Measurements from ENCODE around the gene NDST4.
"Not testable (repeated sequence)": the region's sequence is repeated elsewhere in the genome, so short reads cannot be mapped to it uniquely, and the experiment has no call there.

Gene NDST4

DNA sequence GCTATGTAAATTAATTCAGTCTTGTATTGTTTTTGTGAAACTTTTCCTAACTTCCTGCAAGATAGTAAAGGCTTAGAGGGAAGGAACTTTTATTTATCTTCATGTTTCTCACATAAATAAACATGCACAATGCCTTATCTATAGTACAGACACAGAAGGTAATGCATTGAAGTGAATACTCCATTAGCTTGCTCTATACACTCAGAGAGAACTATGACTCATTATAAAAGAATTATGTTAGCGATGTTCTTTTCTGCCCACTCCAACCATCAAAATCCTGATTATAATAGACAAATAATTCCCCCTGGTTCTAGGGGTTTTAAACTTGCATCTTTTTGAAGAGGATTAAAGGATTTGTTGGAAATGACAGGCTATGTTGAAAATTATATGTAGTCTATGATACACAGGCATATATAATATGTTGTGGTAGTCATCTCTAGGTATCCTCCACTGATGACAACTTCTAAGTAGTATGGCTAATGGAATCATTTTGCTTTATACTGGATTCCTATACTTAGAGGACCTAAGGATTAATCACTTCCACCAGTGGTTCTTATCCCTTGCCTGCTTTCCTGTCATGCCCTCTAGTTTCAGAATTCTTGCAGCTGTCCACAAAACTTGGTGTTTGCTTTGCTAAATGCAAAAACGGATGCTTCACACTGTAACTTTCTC lies 115.7 kb downstream of the NDST4 start:
- in situ Hi-C loops (cut with HindIII; ENCODE audit: low pct_ligation_motif_present, low sequenced_read_pairs), result no loop called here
- H3K36me3 ChIP-seq (replicated peaks), result no peaks in the 10 kb centered on the region
- TF ChIP-seq, protein P1, sequence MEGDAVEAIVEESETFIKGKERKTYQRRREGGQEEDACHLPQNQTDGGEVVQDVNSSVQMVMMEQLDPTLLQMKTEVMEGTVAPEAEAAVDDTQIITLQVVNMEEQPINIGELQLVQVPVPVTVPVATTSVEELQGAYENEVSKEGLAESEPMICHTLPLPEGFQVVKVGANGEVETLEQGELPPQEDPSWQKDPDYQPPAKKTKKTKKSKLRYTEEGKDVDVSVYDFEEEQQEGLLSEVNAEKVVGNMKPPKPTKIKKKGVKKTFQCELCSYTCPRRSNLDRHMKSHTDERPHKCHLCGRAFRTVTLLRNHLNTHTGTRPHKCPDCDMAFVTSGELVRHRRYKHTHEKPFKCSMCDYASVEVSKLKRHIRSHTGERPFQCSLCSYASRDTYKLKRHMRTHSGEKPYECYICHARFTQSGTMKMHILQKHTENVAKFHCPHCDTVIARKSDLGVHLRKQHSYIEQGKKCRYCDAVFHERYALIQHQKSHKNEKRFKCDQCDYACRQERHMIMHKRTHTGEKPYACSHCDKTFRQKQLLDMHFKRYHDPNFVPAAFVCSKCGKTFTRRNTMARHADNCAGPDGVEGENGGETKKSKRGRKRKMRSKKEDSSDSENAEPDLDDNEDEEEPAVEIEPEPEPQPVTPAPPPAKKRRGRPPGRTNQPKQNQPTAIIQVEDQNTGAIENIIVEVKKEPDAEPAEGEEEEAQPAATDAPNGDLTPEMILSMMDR (IDR thresholded peaks at IDR 0.05; ENCODE audit: low read depth, low read length, missing control alignments), result no peak
- H3K27me3 ChIP-seq (replicated peaks), result no peaks in the 10 kb centered on the region
- no peak overlapping the region for H3K4me3 ChIP-seq (ENCODE audit: low read depth, low read length)
- no peak overlapping the region for H3K27ac ChIP-seq
- DNase-seq, result no peak

DNA sequence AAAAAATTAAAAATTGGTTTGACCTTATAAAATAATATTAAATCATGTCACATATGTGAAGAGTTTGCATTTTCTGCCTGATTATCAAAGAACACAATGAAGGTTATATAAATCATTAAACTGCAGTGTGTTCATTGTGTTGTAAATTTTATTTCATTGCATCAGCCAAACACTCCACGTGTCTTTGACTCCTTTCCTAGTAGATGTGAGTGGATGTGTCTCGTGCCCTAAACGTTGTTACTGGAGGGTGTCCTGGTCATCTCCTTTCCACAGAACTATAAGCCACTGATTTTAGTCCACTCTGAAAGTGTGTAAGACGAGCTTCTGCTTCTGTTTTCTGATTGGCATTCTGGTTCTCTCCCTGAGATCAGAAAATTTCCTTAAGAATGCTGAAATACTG lies 127.3 kb downstream of the NDST4 start:
- TF ChIP-seq, protein P1 (IDR thresholded peaks at IDR 0.05; ENCODE audit: low read depth, low read length, missing control alignments), result no peak
- DNase-seq, result no peak
- H3K27ac ChIP-seq, result no peak overlapping the region
- H3K4me3 ChIP-seq (ENCODE audit: low read depth, low read length), result no peak overlapping the region
- H3K36me3 ChIP-seq (replicated peaks), result no peaks in the 10 kb centered on the region
- in situ Hi-C loops (cut with HindIII; ENCODE audit: low pct_ligation_motif_present, low sequenced_read_pairs), result no loop called here
- no peaks in the 10 kb centered on the region for H3K27me3 ChIP-seq (replicated peaks)

DNA sequence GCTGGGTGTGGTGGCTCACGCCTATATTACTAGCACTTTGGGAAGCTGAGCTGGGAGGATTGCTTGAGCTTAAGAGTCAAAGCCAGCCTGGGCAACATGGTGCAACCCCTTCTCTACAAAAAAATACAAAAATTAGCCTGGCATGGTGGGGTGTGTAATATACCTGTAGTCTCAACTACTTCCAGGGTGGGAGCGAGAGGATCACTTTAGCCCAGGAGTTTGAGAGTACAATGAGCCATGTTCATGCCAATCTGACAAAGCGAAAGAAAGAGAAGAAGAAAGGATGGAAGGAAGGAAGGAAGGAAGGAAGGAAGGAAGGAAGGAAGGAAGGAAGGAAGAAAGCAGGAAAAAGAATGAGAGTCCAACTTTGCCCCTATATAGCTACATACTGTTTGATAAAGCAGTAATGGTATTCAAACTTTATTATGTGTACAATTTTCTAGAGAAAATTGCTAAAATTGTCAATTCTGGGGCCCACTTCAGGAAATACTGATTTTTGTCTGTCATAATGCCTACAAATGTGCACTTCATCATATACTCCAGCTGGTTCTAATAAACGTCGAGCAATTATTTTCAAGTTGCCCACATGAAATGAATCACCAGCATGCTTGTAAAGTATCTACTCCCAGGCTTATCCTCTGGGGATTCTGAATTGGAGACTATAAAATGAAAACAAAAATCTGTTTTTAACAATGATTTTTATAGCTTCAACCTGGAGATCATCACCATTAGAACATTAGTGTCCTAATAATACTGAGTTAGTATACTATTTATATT lies 132.3 kb downstream of the NDST4 start:
- no peak overlapping the region for H3K27ac ChIP-seq
- H3K36me3 ChIP-seq (replicated peaks), result no peaks in the 10 kb centered on the region
- H3K4me3 ChIP-seq (ENCODE audit: low read depth, low read length), result no peak overlapping the region
- no peaks in the 10 kb centered on the region for H3K27me3 ChIP-seq (replicated peaks)
- DNase-seq, result no peak
- TF ChIP-seq, protein P1 (IDR thresholded peaks at IDR 0.05; ENCODE audit: low read depth, low read length, missing control alignments), result no peak
- in situ Hi-C loops (cut with HindIII; ENCODE audit: low pct_ligation_motif_present, low sequenced_read_pairs), result no loop called here

DNA sequence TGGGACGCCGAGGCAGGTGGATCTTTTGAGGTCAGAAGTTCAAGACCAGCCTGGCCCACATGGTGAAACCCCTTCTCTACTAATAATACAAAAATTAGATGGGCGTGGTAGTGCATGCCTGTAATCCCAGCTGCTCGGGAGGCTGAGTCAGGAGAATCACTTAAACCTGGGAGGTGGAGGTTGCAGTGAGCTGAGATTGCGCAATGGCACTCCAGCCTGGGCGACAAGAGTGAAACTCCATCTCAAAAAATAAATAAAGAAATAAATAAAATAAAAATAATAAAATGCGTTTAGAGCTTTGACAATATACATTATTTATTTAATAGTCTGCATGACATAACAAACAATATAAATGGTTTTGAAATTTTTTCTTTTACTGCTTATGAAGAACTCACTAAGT lies 133.0 kb downstream of the NDST4 start:
- H3K27ac ChIP-seq; DNase-seq; in situ Hi-C loops (cut with HindIII; ENCODE audit: low pct_ligation_motif_present, low sequenced_read_pairs); H3K4me3 ChIP-seq (ENCODE audit: low read depth, low read length); H3K27me3 ChIP-seq (replicated peaks); H3K36me3 ChIP-seq (replicated peaks): not testable (repeated sequence)

DNA sequence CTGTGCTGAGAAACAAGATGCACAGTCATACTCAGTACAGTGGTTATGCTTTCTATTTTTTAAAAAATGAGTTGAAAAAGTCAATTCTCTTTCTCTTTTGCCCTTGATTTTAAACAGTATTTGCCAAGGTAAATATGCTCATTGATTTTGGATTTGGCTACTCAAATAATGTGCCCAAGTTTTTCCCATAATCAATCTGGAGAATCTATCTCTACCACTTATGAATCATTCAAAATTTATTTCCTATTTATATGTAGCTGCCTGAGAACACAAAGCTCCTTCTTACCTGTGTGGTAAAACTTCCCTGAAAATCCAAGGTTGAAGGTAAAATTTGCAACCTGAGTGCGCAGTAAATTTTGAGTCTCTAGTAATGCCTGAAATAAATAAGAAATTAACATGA lies 136.5 kb downstream of the NDST4 start:
- no peak overlapping the region for H3K4me3 ChIP-seq (ENCODE audit: low read depth, low read length)
- H3K36me3 ChIP-seq (replicated peaks), result no peaks in the 10 kb centered on the region
- DNase-seq, result no peak
- TF ChIP-seq, protein P1 (IDR thresholded peaks at IDR 0.05; ENCODE audit: low read depth, low read length, missing control alignments), result no peak
- H3K27me3 ChIP-seq (replicated peaks), result no peaks in the 10 kb centered on the region
- in situ Hi-C loops (cut with HindIII; ENCODE audit: low pct_ligation_motif_present, low sequenced_read_pairs), result no loop called here
- no peak overlapping the region for H3K27ac ChIP-seq

DNA sequence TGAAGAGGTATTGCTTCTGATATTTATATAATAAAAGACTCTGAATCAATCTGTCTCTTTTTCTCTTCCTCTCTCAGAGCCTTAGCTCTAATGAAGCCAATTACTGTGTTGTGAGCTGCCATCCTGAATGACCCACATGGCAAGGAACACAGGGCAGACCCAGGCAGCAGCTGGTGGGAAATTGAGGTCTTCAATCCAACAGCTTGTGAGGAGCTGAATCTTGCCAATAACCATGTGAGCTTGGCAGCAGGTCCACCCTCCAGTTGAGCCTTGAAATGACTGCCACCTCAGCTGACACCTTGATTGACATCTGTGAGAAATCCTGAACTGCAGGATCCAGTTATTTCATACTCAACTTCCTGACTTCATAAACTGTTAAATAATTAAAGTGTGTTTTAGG lies 149.4 kb downstream of the NDST4 start:
- Histone ChIP-seq H3K4me3 (ENCODE audit: low read depth, low read length) (no peak overlapping the region), H3K27ac (no peak overlapping the region), H3K36me3 (replicated peaks) (no peaks in the 10 kb centered on the region), H3K27me3 (replicated peaks) (no peaks in the 10 kb centered on the region)
- TF ChIP-seq, protein P1 (IDR thresholded peaks at IDR 0.05; ENCODE audit: low read depth, low read length, missing control alignments), result no peak
- in situ Hi-C loops (cut with HindIII; ENCODE audit: low pct_ligation_motif_present, low sequenced_read_pairs), result no loop called here
- no peak for DNase-seq
